Natural killer cell treated with Interleukin-12 subunit alpha and Interleukin-12 subunit beta and Interleukin-15 and Interleukin-18, amount 100 ng/mL, for 72 hours (primary cell): ENCODE results near the gene ACD. TPM values are rescaled to one million over a fixed set of nuclear protein-coding genes. Genes with fewer than 3 reads are reported as not detected.
"Not testable (repeated sequence)": the region's sequence is repeated elsewhere in the genome, so short reads cannot be mapped to it uniquely, and the experiment has no call there.

Experiments used
- ATAC-seq, 2 donors: fragments of 150-1000 bp; cut with Tn5 transposase in 1 of 2; sonication (Bioruptor Pico), chemical (Tn5 transposase) in 1 of 2; 2 replicates each; pipeline ENCODE4 v1.10.0; 2021
- DNase-seq: peaks from one replicate; pipeline ENCODE4 v3.0.0; 2022; ENCODE audit warnings: low spot score
- H3K27ac Mint-ChIP-seq, 2 donors: 1 replicate in 1 of 2; 2 replicates in 1 of 2; pipeline ENCODE4 v1.8.0; 2022; ENCODE audit warnings: mixed read lengths in 2 of 2, mild to moderate bottlenecking in 1 of 2, moderate library complexity in 1 of 2
- H3K27me3 Mint-ChIP-seq, 2 donors: 1 replicate in 1 of 2; 2 replicates in 1 of 2; pipeline ENCODE4 v1.8.0; 2022; ENCODE audit warnings: mixed read lengths in 2 of 2
- H3K36me3 Mint-ChIP-seq: one replicate; pipeline ENCODE4 v1.8.0; 2022; ENCODE audit warnings: mixed read lengths
- H3K4me1 Mint-ChIP-seq, 2 donors: 1 replicate in 1 of 2; 2 replicates in 1 of 2; pipeline ENCODE4 v1.8.0; 2022; ENCODE audit warnings: low read depth in 2 of 2, mixed read lengths in 2 of 2, mild to moderate bottlenecking in 1 of 2
- H3K4me3 Mint-ChIP-seq: one replicate; pipeline ENCODE4 v1.8.0; 2022; ENCODE audit warnings: mixed read lengths
- H3K9me3 Mint-ChIP-seq: 2 replicates; pipeline ENCODE4 v1.8.0; 2022; ENCODE audit warnings: mixed read lengths
- total RNA-seq, 2 donors: library from RNA; stranded (reverse); gene quantifications; one replicate each; pipeline ENCODE4 v1.2.3, GENCODE V29; 2022

The ACD gene
- total RNA-seq, result 10 to 100 TPM; 54.9 to 91.3 TPM

DNA sequence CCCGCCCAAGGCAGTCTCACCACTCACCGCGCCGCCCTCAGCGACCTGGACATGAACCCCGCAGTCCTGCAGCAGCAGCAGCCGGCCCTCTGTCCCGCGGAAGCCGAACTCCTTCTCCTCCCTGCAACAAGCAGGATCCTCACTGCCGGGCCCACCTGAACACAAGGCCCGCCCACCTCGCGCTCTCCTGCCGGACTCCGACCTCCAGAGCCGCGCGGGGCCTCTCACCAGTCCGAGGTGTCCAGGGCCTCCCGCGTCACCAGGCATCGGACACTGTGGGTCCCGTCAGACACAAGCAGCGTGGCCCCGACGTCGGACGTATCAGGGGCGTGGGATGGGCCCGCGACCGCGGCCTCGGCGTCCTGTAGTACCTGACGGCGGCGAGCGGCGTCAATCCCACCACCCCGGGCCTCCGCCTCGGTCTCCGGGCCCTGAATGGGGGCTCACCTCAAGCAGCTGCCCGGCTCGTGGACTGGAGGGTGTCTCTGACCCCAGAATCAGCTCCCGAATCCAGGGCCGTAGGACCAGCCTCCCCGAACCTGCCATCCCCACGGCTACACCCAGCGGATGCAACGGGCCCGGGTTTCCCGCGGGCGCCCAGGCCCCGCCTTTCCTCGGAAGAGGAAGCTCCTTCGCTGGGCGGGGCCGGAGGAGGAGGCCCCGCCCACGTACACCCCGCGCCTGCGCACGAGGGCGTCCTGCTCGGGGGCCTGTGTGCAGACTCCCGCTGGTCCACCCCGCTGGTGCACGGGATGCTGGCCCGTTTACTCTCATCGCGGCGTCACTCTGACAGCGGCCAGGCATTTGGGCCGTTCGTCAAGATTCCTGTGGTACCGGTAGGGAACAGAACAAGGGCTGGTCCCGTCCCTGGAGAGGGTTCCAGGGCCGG, at the start of gene ACD:
TSS of gene ACD (minus strand) at position 586 of the 889 bp plus-strand sequence. CDS start at position 546, 40 bp downstream.
- Mint-ChIP-seq H3K36me3 (no peaks in the 10 kb centered on the region), H3K9me3 (no peaks in the 10 kb centered on the region), H3K4me1 (peaks cover 8 to 23% of the 10 kb centered on the region in 2 donors), H3K27me3 (no peaks in the 10 kb centered on the region), H3K27ac (peak within 1 kb of the TSS; percentile 86 to 93), H3K4me3 (peak within 1 kb of the TSS; percentile 90)
- ATAC-seq, result peak; percentile 81 to 89
- DNase-seq, result peak; percentile 94

DNA sequence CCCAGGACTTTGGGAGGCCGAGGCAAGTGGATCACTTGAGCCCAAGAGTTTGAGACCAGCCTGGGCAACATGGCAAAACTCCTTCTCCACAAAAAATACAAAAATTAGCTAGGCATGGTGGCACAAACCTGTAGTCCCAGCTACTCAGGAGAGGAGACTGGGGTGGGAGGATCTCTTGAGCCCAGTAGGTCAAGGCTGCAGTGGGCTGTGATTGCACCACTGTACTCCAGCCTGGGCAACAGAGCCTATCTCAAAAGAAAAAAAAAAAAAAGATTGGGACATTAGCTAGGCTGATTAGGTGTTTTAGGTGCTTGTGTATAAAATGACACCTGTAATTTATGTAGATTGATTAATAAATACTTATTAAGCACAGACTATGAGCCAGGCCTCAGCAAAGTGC, 49.0 kb upstream of the ACD start:
- no peaks in the 10 kb centered on the region for H3K36me3 Mint-ChIP-seq
- no peak overlapping the region for H3K27ac Mint-ChIP-seq
- H3K9me3 Mint-ChIP-seq, result no peaks in the 10 kb centered on the region
- DNase-seq (no peak), ATAC-seq (no peak)
- peaks cover 10 to 13% of the 10 kb centered on the region in 2 donors for H3K4me1 Mint-ChIP-seq
- no peaks in the 10 kb centered on the region for H3K27me3 Mint-ChIP-seq
- H3K4me3 Mint-ChIP-seq, result no peak overlapping the region

DNA sequence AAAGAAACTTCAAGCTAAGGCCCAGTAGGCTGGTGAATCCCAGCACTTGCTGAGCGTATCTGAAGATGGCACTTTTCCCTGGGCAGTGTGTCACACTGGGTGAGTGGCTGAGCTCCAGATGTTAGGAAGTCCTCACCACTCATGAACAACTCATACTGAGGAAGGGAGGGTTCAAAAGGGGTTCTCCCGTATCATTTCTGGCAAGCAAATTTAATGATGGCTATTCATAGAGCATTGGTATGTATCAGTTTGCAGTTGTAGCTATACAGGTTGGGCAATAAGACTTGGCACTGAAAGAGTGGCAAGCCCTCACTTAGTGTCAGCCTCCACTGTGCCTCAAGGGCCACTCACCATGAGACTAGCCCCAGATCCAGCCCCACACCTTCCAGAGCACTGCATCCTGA, 48.3 kb upstream of the ACD start:
- H3K27ac Mint-ChIP-seq, result no peak overlapping the region
- ATAC-seq (no peak), DNase-seq (no peak)
- no peak overlapping the region for H3K4me3 Mint-ChIP-seq
- peaks cover 16 to 20% of the 10 kb centered on the region in 2 donors for H3K4me1 Mint-ChIP-seq
- H3K9me3 Mint-ChIP-seq, result no peaks in the 10 kb centered on the region
- H3K27me3 Mint-ChIP-seq, result no peaks in the 10 kb centered on the region
- no peaks in the 10 kb centered on the region for H3K36me3 Mint-ChIP-seq

DNA sequence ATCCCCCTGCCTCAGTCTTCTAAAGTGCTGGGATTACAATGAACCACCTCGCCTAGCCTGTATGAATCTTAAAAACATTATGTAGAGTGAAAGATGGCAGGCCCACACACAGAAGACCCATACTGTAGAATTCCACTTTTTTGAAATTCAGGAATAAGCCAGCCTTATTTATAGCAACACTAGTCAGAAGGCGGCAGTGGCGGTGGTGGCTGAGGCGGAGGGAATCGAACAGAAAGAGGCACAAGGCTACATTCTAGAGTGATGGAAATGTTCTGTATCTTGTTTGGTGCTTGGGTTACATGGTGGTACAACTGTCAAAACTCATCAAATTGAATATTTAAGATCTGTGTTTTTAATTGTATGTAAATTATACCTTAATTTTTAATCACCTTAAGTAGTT, 47.7 kb upstream of the ACD start:
- H3K36me3 Mint-ChIP-seq, result no peaks in the 10 kb centered on the region
- no peak overlapping the region for H3K4me3 Mint-ChIP-seq
- ATAC-seq (no peak), DNase-seq (no peak)
- no peaks in the 10 kb centered on the region for H3K27me3 Mint-ChIP-seq
- H3K4me1 Mint-ChIP-seq, result peaks cover 22 to 25% of the 10 kb centered on the region in 2 donors
- H3K27ac Mint-ChIP-seq, result no peak overlapping the region
- H3K9me3 Mint-ChIP-seq, result no peaks in the 10 kb centered on the region

DNA sequence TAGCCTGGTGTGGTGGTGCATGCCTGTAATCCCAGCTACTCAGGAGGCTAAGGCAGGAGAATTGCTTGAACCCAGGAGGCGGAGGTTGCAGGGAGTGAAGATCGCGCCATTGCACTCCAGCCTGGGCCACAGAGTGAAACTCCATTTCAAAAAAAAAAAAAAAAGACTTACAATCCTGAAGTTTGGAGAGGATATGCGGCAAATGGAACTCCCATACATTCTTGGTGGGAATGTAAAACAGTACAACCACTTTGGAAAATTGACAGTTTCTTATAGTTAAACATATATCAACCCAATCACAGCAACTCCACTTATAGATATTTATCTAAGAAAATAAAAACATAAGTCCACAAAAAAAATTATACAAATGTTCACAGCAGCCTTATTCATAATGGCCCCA, 47.1 kb upstream of the ACD start:
- DNase-seq, result no peak
- Mint-ChIP-seq H3K27ac (no peak overlapping the region), H3K4me1 (peaks cover 22 to 25% of the 10 kb centered on the region in 2 donors), H3K36me3 (no peaks in the 10 kb centered on the region), H3K9me3 (no peaks in the 10 kb centered on the region), H3K27me3 (no peaks in the 10 kb centered on the region), H3K4me3 (no peak overlapping the region)
- ATAC-seq, result no peak

DNA sequence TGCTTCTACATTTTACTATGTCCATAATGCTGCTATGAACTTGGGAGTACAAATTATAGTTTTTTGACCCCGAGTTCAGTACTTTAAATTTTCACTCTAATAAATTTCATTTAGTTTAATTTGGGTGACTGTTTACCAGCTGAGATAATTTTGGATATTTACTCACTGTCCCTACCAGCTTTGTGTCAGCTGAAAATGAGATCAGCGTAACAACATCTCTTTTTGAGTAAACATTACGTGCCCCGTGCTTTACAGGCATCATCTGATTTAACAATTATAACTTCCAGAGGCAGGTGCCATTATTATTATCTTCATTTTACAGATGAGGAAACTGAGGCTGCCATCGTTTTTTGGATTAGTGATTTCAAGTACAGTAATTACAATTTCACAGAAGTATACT, 44.0 kb upstream of the ACD start:
- Mint-ChIP-seq H3K27ac (peak overlapping the region; percentile 63 to 87), H3K9me3 (no peaks in the 10 kb centered on the region), H3K4me1 (peaks cover 17% of the 10 kb centered on the region in 2 donors), H3K36me3 (no peaks in the 10 kb centered on the region), H3K4me3 (peak overlapping the region; percentile 52), H3K27me3 (no peaks in the 10 kb centered on the region)
- DNase-seq (no peak), ATAC-seq (no peak)

DNA sequence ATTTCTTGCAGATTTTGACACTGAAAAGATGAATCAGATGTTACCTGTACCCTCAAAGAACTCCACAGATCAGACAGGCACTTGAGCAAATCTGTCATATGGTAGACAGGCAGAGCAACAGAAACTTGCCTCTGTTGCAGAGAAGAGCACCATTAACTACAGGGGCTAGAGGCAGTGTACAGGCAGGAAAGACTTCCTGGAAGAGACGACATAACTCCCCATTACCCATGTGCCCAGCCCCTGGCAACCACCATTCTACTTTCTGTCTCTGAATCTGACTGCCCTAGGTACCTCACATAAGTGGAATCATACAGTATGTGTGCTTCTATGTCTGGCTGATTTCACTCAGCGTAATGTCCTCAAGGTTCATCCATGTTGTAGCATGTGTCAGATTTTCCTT, 43.6 kb upstream of the ACD start:
- Mint-ChIP-seq H3K36me3 (no peaks in the 10 kb centered on the region), H3K27ac (peak overlapping the region; percentile 63 to 87), H3K4me1 (peaks cover 17% of the 10 kb centered on the region in 2 donors), H3K27me3 (no peaks in the 10 kb centered on the region), H3K9me3 (no peaks in the 10 kb centered on the region), H3K4me3 (peak overlapping the region; percentile 52)
- DNase-seq (no peak), ATAC-seq (peak; percentile 59 to 84)

DNA sequence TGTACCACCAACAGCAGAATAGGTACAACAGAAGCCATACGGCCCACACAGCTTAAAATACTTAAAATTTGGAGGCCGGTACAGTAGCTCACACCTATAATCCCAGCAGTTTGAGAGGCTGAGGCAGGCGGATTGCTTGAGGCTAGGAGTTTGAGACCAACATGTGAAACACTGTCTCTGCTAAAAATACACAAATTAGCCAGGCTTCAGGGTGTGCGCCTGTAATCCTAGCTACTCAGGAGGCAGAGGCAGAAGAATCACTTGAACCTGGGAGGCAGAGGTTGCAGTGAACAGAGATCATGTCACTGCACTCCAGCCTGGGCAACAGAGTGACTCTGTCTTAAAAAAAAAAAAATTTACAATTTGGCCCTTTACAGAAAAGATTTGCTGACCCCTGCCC, 42.1 kb upstream of the ACD start:
- no peaks in the 10 kb centered on the region for H3K9me3 Mint-ChIP-seq
- ATAC-seq, result no peak
- DNase-seq, result no peak
- no peaks in the 10 kb centered on the region for H3K27me3 Mint-ChIP-seq
- peaks cover 17 to 22% of the 10 kb centered on the region in 2 donors for H3K4me1 Mint-ChIP-seq
- H3K27ac Mint-ChIP-seq, result no peak overlapping the region
- H3K36me3 Mint-ChIP-seq, result no peaks in the 10 kb centered on the region
- H3K4me3 Mint-ChIP-seq, result no peak overlapping the region

DNA sequence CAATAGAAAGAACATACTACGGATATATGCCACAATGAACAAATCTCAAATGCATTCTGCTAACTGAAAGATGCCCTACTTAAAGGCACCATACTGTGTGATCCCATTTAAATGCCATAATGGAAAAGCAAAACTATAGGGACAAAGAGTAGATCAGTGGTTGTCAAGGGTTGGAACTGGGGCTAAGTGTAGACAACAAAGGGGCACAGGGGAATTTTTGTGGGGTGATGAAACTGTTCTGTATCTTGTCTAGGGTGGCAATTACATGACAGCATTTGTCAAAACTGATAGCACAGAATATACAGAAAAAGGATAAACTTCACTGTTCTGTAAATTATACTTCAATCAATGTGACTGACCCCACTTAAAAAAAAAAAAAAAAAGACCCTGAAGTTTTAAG, 41.4 kb upstream of the ACD start:
- Mint-ChIP-seq H3K9me3 (no peaks in the 10 kb centered on the region), H3K27me3 (no peaks in the 10 kb centered on the region), H3K4me1 (peaks cover 17 to 25% of the 10 kb centered on the region in 2 donors), H3K27ac (no peak overlapping the region), H3K4me3 (no peak overlapping the region), H3K36me3 (no peaks in the 10 kb centered on the region)
- ATAC-seq (no peak), DNase-seq (no peak)

DNA sequence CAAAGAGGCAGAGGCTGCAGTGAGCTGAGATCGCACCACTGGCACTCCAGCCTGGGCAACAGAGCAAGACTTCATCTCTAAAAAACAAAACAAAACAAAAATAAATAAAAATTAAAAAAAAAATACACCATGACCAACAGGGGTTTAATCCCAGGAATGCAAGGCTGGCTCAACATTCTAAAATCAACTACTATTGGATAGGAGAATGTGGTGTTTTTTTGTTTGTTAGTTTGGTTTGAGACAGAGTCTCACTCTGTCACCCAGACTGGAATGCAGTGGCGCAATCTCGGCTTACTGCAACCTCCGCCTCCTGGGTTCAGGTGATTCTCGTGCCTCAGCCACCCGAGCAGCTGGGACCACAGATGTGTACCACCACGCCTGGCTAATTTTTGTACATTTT, 39.2 kb upstream of the ACD start:
- DNase-seq, result no peak
- ATAC-seq, result no peak
- Mint-ChIP-seq H3K36me3 (no peaks in the 10 kb centered on the region), H3K4me3 (no peak overlapping the region), H3K27ac (no peak overlapping the region), H3K4me1 (peaks cover 12 to 19% of the 10 kb centered on the region in 2 donors), H3K9me3 (no peaks in the 10 kb centered on the region), H3K27me3 (no peaks in the 10 kb centered on the region)

DNA sequence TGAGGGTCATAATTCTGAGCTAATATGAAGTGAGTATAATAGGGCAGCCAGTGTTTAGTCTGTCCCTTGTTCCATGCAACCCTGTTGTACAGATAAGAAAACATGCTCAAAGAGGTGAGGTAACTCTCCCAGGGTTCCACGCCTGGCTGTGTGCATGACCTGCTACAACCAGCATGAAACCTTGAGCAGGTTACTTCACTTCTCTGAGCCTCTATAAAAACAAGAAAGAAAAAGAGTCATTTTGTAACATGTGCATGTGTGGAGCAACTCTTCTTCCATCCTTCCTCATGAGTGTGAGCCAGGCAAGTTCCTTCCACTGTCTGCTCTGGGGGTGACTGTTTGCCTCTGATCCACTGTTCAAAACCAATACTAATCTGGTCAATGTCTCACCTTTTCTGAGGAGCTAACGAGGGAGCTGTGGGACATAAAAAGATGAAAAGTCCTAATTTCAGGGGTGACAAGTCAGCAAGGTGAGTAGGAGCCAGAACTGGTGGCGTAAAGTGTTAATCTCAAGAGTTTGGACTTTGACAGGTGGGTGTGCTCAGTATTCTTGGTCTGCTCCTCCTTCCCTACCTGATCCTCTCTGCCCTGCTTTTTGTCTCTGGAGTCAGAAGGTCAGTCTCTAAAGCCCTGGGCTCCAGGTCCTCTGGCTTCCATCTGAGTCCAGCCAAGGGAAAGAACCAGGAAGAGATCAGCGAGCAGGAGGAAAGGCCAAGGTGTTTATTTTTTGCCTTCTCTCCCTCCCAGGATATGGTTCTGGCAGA, 37.5 kb upstream of the ACD start:
- Mint-ChIP-seq H3K9me3 (no peaks in the 10 kb centered on the region), H3K36me3 (no peaks in the 10 kb centered on the region), H3K27ac (no peak overlapping the region), H3K27me3 (no peaks in the 10 kb centered on the region), H3K4me1 (peaks cover 0 to 7% of the 10 kb centered on the region in 2 donors), H3K4me3 (no peak overlapping the region)
- ATAC-seq, result no peak
- no peak for DNase-seq

DNA sequence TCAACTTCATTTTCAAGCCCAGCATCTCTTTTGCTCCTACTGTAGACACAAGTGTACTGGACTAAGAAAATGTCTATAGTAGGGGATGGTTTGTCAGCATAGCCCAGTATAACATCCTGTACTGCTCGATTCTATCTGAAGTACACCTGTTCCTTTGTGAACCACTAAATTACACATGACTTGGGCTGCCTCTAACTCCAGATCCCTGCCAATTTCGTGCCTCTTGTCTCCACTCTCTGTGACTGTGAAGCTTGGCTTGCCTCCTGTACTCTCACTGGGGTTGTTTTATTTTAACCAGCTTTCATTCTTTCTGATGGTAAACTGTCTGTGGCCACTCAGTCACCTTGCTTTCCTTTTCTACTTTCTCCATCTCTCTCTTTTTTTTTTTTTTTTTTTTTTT, 34.6 kb upstream of the ACD start:
- no peak for DNase-seq
- Mint-ChIP-seq H3K4me3 (no peak overlapping the region), H3K4me1 (peaks cover 4 to 13% of the 10 kb centered on the region in 2 donors), H3K27me3 (no peaks in the 10 kb centered on the region), H3K36me3 (no peaks in the 10 kb centered on the region), H3K9me3 (no peaks in the 10 kb centered on the region), H3K27ac (peak overlapping the region in 1 of 2 donors; percentile 16)
- no peak for ATAC-seq

DNA sequence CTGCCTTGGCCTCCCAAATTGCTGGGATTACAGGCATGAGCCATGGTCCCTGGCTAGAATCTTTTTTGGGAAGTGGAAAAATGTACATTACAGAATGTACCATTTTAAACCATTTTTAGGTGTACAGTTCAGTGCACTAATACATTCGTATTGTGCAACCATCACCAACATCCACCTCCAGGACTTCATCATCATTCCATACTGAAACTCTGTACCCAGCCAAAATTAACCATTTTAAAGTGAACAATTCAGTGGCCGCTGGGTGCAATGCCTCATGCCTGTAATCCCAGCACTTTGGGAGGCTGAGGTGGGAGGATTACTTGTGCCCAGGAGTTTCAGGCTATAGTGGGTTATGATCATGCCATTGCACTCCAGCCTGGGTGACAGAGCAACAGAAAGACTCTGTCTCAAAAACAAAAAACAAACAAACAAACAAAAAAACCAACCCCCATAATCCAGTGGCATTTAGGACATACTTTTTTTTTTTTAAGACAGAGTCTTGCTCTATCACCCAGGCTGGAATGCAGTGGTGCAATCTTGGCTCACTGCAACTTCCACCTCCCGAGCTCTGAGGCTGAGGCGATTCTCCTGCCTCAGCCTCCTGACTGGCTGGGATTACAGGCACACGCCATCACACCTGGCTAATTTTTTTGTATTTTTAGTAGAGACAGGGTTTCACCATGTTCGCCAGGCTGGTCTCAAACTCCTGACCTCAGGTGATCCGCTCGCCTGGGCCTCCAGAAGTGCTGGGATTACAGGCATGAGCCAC, 33.6 kb upstream of the ACD start:
- not testable (repeated sequence) for H3K27me3 Mint-ChIP-seq, H3K4me3 Mint-ChIP-seq, H3K9me3 Mint-ChIP-seq, H3K27ac Mint-ChIP-seq, H3K36me3 Mint-ChIP-seq, ATAC-seq, DNase-seq
- H3K4me1 Mint-ChIP-seq, result peaks cover 4 to 13% of the 10 kb centered on the region in 2 donors
